HepG2 (cell line): ENCODE data around the gene CHPF. TPM values are rescaled to one million over a fixed set of nuclear protein-coding genes. Genes with fewer than 3 reads are reported as not detected.

Source experiments
- ARID4A ChIP-seq: sonication (generic); formaldehyde crosslinking; IDR thresholded peaks from 2 replicates; pipeline ENCODE4 v1.5.0; 2020; ENCODE audit warnings: mild to moderate bottlenecking, missing genetic modification reagents, borderline replicate concordance
- GZF1 ChIP-seq: sonication (generic); formaldehyde crosslinking; IDR thresholded peaks from 2 replicates; pipeline ENCODE4 v1.5.1; 2020; ENCODE audit warnings: mild to moderate bottlenecking, missing genetic modification reagents
- HBP1 ChIP-seq: IDR thresholded peaks from 2 replicates; pipeline ENCODE4 v1.6.1; 2016; ENCODE audit warnings: low read depth, control low read depth
- MNT ChIP-seq: fragments of 450-650 bp; IDR thresholded peaks from 2 replicates; pipeline ENCODE4 v1.6.1; 2016
- PCBP1 ChIP-seq: fragments of 200-400 bp; formaldehyde crosslinking; IDR thresholded peaks from 2 replicates; pipeline ENCODE4 v1.6.1; 2017; ENCODE audit warnings: mild to moderate bottlenecking, low read depth, low read length, borderline replicate concordance
- PHF8 ChIP-seq: sonication (generic); formaldehyde crosslinking; IDR thresholded peaks from 2 replicates; pipeline ENCODE4 v1.5.0; 2020; ENCODE audit warnings: missing genetic modification reagents
- ZBTB7A ChIP-seq: sonication (generic); formaldehyde crosslinking; IDR thresholded peaks from 2 replicates; pipeline ENCODE4 v1.8.0; 2022; ENCODE audit warnings: mild to moderate bottlenecking, missing genetic modification reagents
- ZNF407 ChIP-seq: sonication (generic); formaldehyde crosslinking; IDR thresholded peaks from one replicate; pipeline ENCODE4 v1.5.1; 2020; ENCODE audit warnings: mild to moderate bottlenecking, missing genetic modification reagents; ENCODE audit errors: not compliant biosample characterization
- ZNF558 ChIP-seq: sonication (generic); formaldehyde crosslinking; IDR thresholded peaks from 2 replicates; pipeline ENCODE4 v1.9.0; 2022; ENCODE audit warnings: mild to moderate bottlenecking, missing genetic modification reagents, borderline replicate concordance
- ZNF777 ChIP-seq: sonication (generic); formaldehyde crosslinking; IDR thresholded peaks from 2 replicates; pipeline ENCODE4 v1.4.0; 2020; ENCODE audit warnings: missing genetic modification reagents
- ZNF780A ChIP-seq: sonication (generic); formaldehyde crosslinking; IDR thresholded peaks from 2 replicates; pipeline ENCODE4 v1.8.0; 2022; ENCODE audit warnings: mild to moderate bottlenecking, missing genetic modification reagents, moderate library complexity
- polyA plus RNA-seq, 8 experiments: library from polyadenylated mRNA; depleted of rRNA in 3 of 8; stranded (reverse) in 7 of 8; unstranded in 1 of 8; fragments of >200 nt; fragmentation: Illumina TruSeq in 4 of 8; extraction: Trizol in 4 of 8; gene quantifications; 2 replicates each; pipeline versions ENCODE4 v1.2.1 to v1.2.3, GENCODE V29; 2011 to 2016; ENCODE audit warnings: low read depth in 4 of 8, missing spikeins in 1 of 8, mixed read lengths in 1 of 8; ENCODE audit not compliant: insufficient read depth in 1 of 8
- total RNA-seq, 5 experiments: library from RNA; depleted of rRNA; stranded (reverse); fragments of >200 nt; fragmentation: Illumina TruSeq; extraction: Trizol; gene quantifications; 2 replicates each; pipeline ENCODE4 v1.2.3, GENCODE V29; 2016; ENCODE audit warnings: low read depth in 1 of 5

The CHPF gene
- total and polyA plus RNA-seq, 2 of the 13 experiments (the other 11 are each of a cell fraction or from before 2014, with no cell fraction given): 79.6 to 111 TPM

GRCh38 chr2:219571311-219572236 lies 28.0 kb upstream of the CHPF start, which contains the start of gene OBSL1 (continued):
- TF ChIP-seq ARID4A (CRISPR knock-in tag): peak; percentile 36; the same call in 1 of the 2 replicates
- TF ChIP-seq ZNF407 (CRISPR knock-in tag): no peak
- TF ChIP-seq ZNF780A: peak; percentile 88; the same call in 1 of the 2 replicates
- TF ChIP-seq MNT: 0 out of 2 replicates have a peak, but pooled peaks have one; percentile 38
- peak; percentile 69; the same call in 1 of the 2 replicates for TF ChIP-seq ZNF558 (CRISPR knock-in tag)
- peak; percentile 57; the same call in 1 of the 2 replicates for TF ChIP-seq ZBTB7A (CRISPR knock-in tag)
- TF ChIP-seq GZF1 (CRISPR knock-in tag): peak; percentile 58; the same call in 1 of the 2 replicates
- peak; percentile 72 for TF ChIP-seq PHF8 (CRISPR knock-in tag)
- TF ChIP-seq ZNF777 (CRISPR knock-in tag): no peak
- peak; percentile 22; the same call in 1 of the 2 replicates for TF ChIP-seq HBP1
- peak; percentile 53; the same call in 1 of the 2 replicates for TF ChIP-seq PCBP1
